ENCODE data around the gene MCM5. TPM values are rescaled to one million over a fixed set of nuclear protein-coding genes. Genes with fewer than 3 reads are reported as not detected.
"Not testable (repeated sequence)": the region's sequence is repeated elsewhere in the genome, so short reads cannot be mapped to it uniquely, and the experiment has no call there.

The MCM5 gene
- total RNA-seq, 1 donor: 31.5 TPM

GRCh38 chr22:35462498-35463230 lies 62.7 kb downstream of the MCM5 start:
- no peak overlapping the region for H3K4me3 ChIP-seq (ENCODE audit: low read depth, low read length)
- peak; percentile 53 for DNase-seq (ENCODE audit: low read depth)
- no peak for TF ChIP-seq CTCF (IDR thresholded peaks at IDR 0.05; ENCODE audit: insufficient read depth, low read depth, low read length)

GRCh38 chr22:35463231-35463933 lies 63.4 kb downstream of the MCM5 start:
- TF ChIP-seq CTCF (IDR thresholded peaks at IDR 0.05; ENCODE audit: insufficient read depth, low read depth, low read length): no peak
- H3K4me3 ChIP-seq (ENCODE audit: low read depth, low read length): no peak overlapping the region
- DNase-seq (ENCODE audit: low read depth): no peak

- no peak for TF ChIP-seq CTCF (IDR thresholded peaks at IDR 0.05; ENCODE audit: insufficient read depth, low read depth, low read length)
Observed at GRCh38 chr22:35464399-35464798, 64.5 kb downstream of the MCM5 start.

GRCh38 chr22:35465109-35465701 lies 65.3 kb downstream of the MCM5 start:
- no peak overlapping the region for H3K4me3 ChIP-seq (ENCODE audit: low read depth, low read length)
- DNase-seq (ENCODE audit: low read depth): peak; percentile 16
- no peak for TF ChIP-seq CTCF (IDR thresholded peaks at IDR 0.05; ENCODE audit: insufficient read depth, low read depth, low read length)

More at GRCh38 chr22:35464399-35464798, 64.5 kb downstream of the MCM5 start:
- no peak for DNase-seq (ENCODE audit: low read depth)
- no peak overlapping the region for H3K4me3 ChIP-seq (ENCODE audit: low read depth, low read length)

- H3K4me3 ChIP-seq (ENCODE audit: low read depth, low read length): no peak overlapping the region
- TF ChIP-seq CTCF (IDR thresholded peaks at IDR 0.05; ENCODE audit: insufficient read depth, low read depth, low read length): no peak
- DNase-seq (ENCODE audit: low read depth): peak; percentile 77
Observed at GRCh38 chr22:35467681-35468434, 67.9 kb downstream of the MCM5 start.

- no peak for DNase-seq (ENCODE audit: low read depth)
- H3K4me3 ChIP-seq (ENCODE audit: low read depth, low read length): no peak overlapping the region
- TF ChIP-seq CTCF (IDR thresholded peaks at IDR 0.05; ENCODE audit: insufficient read depth, low read depth, low read length): no peak
Observed at GRCh38 chr22:35470903-35471321, 71.0 kb downstream of the MCM5 start.

GRCh38 chr22:35471566-35471965 lies 71.6 kb downstream of the MCM5 start:
- not testable (repeated sequence) for H3K4me3 ChIP-seq (ENCODE audit: low read depth, low read length); DNase-seq (ENCODE audit: low read depth)

All from fibroblast of villous mesenchyme (primary cell).